SK-N-SH (cell line): ENCODE measurements around the gene FRAS1. TPM values are rescaled to one million over a fixed set of nuclear protein-coding genes. Genes with fewer than 3 reads are reported as not detected.

Source experiments
- CTCF ChIA-PET: fragments of 300-600, 350-600 bp; formaldehyde crosslinking; extraction: SDS; loops from one replicate; lab custom pipeline; 2021; lab: Yijun Ruan, JAX
- POLR2A ChIA-PET: fragments of 350-600 bp; sonication (Branson Sonifier 250); formaldehyde crosslinking; extraction: SDS; loops from one replicate; lab custom pipeline; 2020; ENCODE audit warnings: antibody characterized with exemption, inconsistent platforms; lab: Yijun Ruan, JAX
- DNase-seq: peaks from one replicate; pipeline ENCODE4 v3.0.0; 2012
- H2AFZ ChIP-seq: fragments of 200-600 bp; sonication (generic); 2 replicates; pipeline ENCODE4 v1.8.1; 2016; ENCODE audit warnings: antibody characterized with exemption, mild to moderate bottlenecking, low read depth
- H3F3A ChIP-seq: fragments of 200-600 bp; sonication (generic); replicated peaks from 2 replicates; pipeline ENCODE3; 2016; ENCODE audit warnings: antibody characterized with exemption, mild to moderate bottlenecking; ENCODE audit not compliant: insufficient read depth
- H3K27ac ChIP-seq, 2 experiments: fragments of 200-500 bp in 1 of 2; fragments of 200-600 bp in 1 of 2; sonication (Bioruptor generic) in 1 of 2; sonication (generic), shearing (Covaris generic) in 1 of 2; 2 replicates each; pipeline versions ENCODE4 v1.5.1 to v1.6.1; 2014 to 2016; ENCODE audit warnings: low read depth in 2 of 2, inconsistent platforms in 1 of 2, low read length in 1 of 2, mild to moderate bottlenecking in 1 of 2, mixed read lengths in 1 of 2
- H3K27me3 ChIP-seq: fragments of 200-600 bp; sonication (generic), shearing (Covaris generic); 2 replicates; pipeline ENCODE4 v1.6.1; 2016; ENCODE audit warnings: mixed run types; ENCODE audit not compliant: insufficient read depth
- H3K36me3 ChIP-seq, 2 experiments: fragments of 200-500 bp in 1 of 2; fragments of 200-600 bp in 1 of 2; sonication (Bioruptor generic) in 1 of 2; sonication (generic) in 1 of 2; replicated peaks in 1 of 2; 2 replicates each; pipeline versions ENCODE3 to v1.5.1; 2014 to 2016; ENCODE audit warnings: low read length in 1 of 2, mild to moderate bottlenecking in 1 of 2; ENCODE audit not compliant: insufficient read depth in 2 of 2, control insufficient read depth in 1 of 2
- H3K4me1 ChIP-seq, 2 experiments: fragments of 200-500 bp in 1 of 2; fragments of 200-600 bp in 1 of 2; sonication (Bioruptor generic) in 1 of 2; sonication (generic), shearing (Covaris generic) in 1 of 2; 2 replicates each; pipeline versions ENCODE4 v1.5.1 to v1.6.1; 2014 to 2016; ENCODE audit warnings: low read depth in 1 of 2, low read length in 1 of 2, mixed run types in 1 of 2; ENCODE audit not compliant: insufficient read depth in 2 of 2, control insufficient read depth in 1 of 2
- H3K4me2 ChIP-seq: fragments of 200-600 bp; sonication (generic), shearing (Covaris generic); 2 replicates; pipeline ENCODE4 v1.6.1; 2017; ENCODE audit warnings: mixed run types
- H3K4me3 ChIP-seq, 2 experiments: fragments of 200-500 bp in 1 of 2; fragments of 200-600 bp in 1 of 2; sonication (Bioruptor generic) in 1 of 2; sonication (generic), shearing (Covaris generic) in 1 of 2; 2 replicates each; pipeline versions ENCODE4 v1.5.1 to v1.8.1; 2014 to 2016; ENCODE audit warnings: low read depth in 2 of 2, inconsistent platforms in 1 of 2, low read length in 1 of 2, mild to moderate bottlenecking in 1 of 2, mixed read lengths in 1 of 2, moderate library complexity in 1 of 2
- H3K79me2 ChIP-seq: fragments of 200-600 bp; sonication (generic); 2 replicates; pipeline ENCODE4 v1.8.1; 2017; ENCODE audit warnings: mild to moderate bottlenecking; ENCODE audit not compliant: insufficient read depth
- H3K9ac ChIP-seq: fragments of 200-600 bp; sonication (generic); 2 replicates; pipeline ENCODE4 v1.6.1; 2017; ENCODE audit warnings: mixed run types
- H3K9me2 ChIP-seq: fragments of 200-600 bp; sonication (generic); 2 replicates; pipeline ENCODE4 v1.6.1; 2017; ENCODE audit warnings: mixed run types
- H3K9me3 ChIP-seq: fragments of 200-600 bp; sonication (generic); 2 replicates; pipeline ENCODE4 v1.6.1; 2017; ENCODE audit warnings: mixed run types, mild to moderate bottlenecking, moderate library complexity
- H4K20me1 ChIP-seq: fragments of 200-600 bp; sonication (generic); 2 replicates; pipeline ENCODE4 v1.6.1; 2017; ENCODE audit warnings: mild to moderate bottlenecking, mixed run types; ENCODE audit not compliant: insufficient read depth
- CHD2 ChIP-seq: fragments of 150-350 bp; IDR thresholded peaks from 2 replicates; pipeline ENCODE4 v1.6.1; 2018; ENCODE audit warnings: low read length; ENCODE audit not compliant: partially characterized antibody
- CTCF ChIP-seq: fragments of 200-600 bp; sonication (generic); IDR thresholded peaks from 2 replicates; pipeline ENCODE4 v1.6.1; 2017; ENCODE audit warnings: antibody characterized with exemption, mild to moderate bottlenecking, moderate library complexity
- EP300 ChIP-seq, 2 experiments: IDR thresholded peaks; 2 replicates each; pipeline versions ENCODE4 v1.4.0 to v1.6.1; 2012; ENCODE audit warnings: borderline replicate concordance in 1 of 2, low read depth in 1 of 2, low read length in 1 of 2
- IRF3 ChIP-seq: fragments of 150-350 bp; IDR thresholded peaks from 2 replicates; pipeline ENCODE4 v1.6.1; 2016; ENCODE audit warnings: mild to moderate bottlenecking, low read depth, low read length
- MXI1 ChIP-seq: IDR thresholded peaks from 2 replicates; pipeline ENCODE4 v1.6.1; 2012; ENCODE audit warnings: mild to moderate bottlenecking, low read depth, low read length, improper control_type of control experiment
- NRF1 ChIP-seq: IDR thresholded peaks from 2 replicates; pipeline ENCODE4 v1.6.1; 2012; ENCODE audit warnings: low read depth, mild to moderate bottlenecking, low read length
- PBX3 ChIP-seq: IDR thresholded peaks from 2 replicates; pipeline ENCODE4; 2012
- RAD21 ChIP-seq: IDR thresholded peaks from 2 replicates; pipeline ENCODE4 v1.6.1; 2012; ENCODE audit warnings: mild to moderate bottlenecking, low read length
- RXRA ChIP-seq: IDR thresholded peaks from 2 replicates; pipeline ENCODE4 v1.4.0; 2012; ENCODE audit warnings: low read depth, mild to moderate bottlenecking, borderline replicate concordance
- SIN3A ChIP-seq: IDR thresholded peaks from 2 replicates; pipeline ENCODE4 v1.6.1; 2012; ENCODE audit warnings: low read depth, mild to moderate bottlenecking, low read length, moderate library complexity, borderline replicate concordance
- SMC3 ChIP-seq: IDR thresholded peaks from 2 replicates; pipeline ENCODE4 v1.6.1; 2012; ENCODE audit warnings: low read depth, low read length, improper control_type of control experiment
- TCF12 ChIP-seq: IDR thresholded peaks from 2 replicates; pipeline ENCODE4 v1.4.0; 2012
- YY1 ChIP-seq: IDR thresholded peaks from 2 replicates; pipeline ENCODE4 v1.4.0; 2012; ENCODE audit warnings: low read depth, mild to moderate bottlenecking
- WGBS: methylation state at CpG from one replicate; pipeline ENCODE4 v1.1.6; 2017; ENCODE audit warnings: low lambda C conversion rate; 5-methylcytosine and 5-hydroxymethylcytosine counted together
- polyA plus RNA-seq, 3 experiments: library from polyadenylated mRNA; depleted of rRNA; stranded (reverse); fragments of >200 nt; gene quantifications; 2 replicates each; pipeline ENCODE4 v1.2.3, GENCODE V29; 2012
- TF ChIP-seq, protein P1 (sequence below): IDR thresholded peaks from 2 replicates; pipeline ENCODE4 v1.4.0; 2012; ENCODE audit warnings: low read depth, borderline replicate concordance

The FRAS1 gene
- polyA plus RNA-seq, 1 of the 3 experiments (the other 2 are of a cell fraction) = 8.3 TPM

DNA sequence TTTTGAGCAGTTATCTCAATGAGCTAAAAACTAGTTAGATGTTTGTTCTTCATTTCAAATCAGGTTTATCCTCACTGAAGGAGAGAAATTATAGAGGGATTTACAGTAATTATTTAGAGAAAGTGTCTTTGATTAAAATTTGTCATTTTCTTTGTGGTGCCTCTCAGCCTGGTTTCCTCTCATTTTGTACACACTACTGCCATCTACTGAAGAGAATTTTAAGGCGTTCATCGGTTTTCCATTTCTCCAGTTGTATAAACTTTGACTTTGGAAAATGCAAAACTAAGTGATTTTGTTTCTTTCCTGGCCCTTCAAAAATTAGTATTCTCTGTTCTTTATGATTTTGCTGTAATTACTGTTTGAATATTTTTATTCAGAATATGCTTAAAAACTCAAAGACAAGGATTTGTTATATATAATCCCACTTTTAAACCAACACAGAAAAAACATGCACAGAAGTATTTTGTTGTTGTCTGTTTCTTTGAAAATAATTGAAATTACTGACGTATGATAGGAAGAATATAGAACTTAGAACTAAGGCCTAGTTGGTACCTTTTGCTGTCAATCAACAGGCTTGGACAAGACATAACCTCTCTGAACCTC lies 460.0 kb downstream of the FRAS1 start:
- Histone ChIP-seq H3K27ac (no peak overlapping the region), H3K9ac (no peak overlapping the region), H3K36me3 (peaks cover 6 to 28% of the 10 kb centered on the region in 2 experiments), H4K20me1 (no peaks in the 10 kb centered on the region), H3F3A (peaks cover 10% of the 10 kb centered on the region), H2AFZ (no peak overlapping the region), H3K9me3 (no peaks in the 10 kb centered on the region), H3K4me2 (no peak overlapping the region), H3K4me3 (peak overlapping the region in 1 of 2 experiments; percentile 23; a peak in 1 of 4 replicates), H3K27me3 (no peaks in the 10 kb centered on the region), H3K9me2 (no peaks in the 10 kb centered on the region), H3K4me1 (no peaks in the 10 kb centered on the region; a peak in 2 of 4 replicates), H3K79me2 (no peaks in the 10 kb centered on the region)
- DNase-seq = peak; percentile 33
- WGBS = 11% methylated on average over 3 of the region's 3 CpGs
- CTCF ChIA-PET = interaction anchor here (0.6 to 6.4 kb wide), 19 partner anchors 9 to 608 kb away, joined by 3 to 77 read pairs (median 4); partner anchors contain the start of gene FRAS1
- POLR2A ChIA-PET = no interaction called here
- TF ChIP-seq CTCF (peak; percentile 86), TCF12 (0 out of 2 replicates have a peak, but pooled peaks have one; percentile 5), SMC3 (peak; percentile 71), PBX3 (no peak), EP300 (IDR thresholded peaks at IDR 0.05; ENCODE audit: borderline replicate concordance in 1 of 2, low read depth in 1 of 2, low read length in 1 of 2) (no peak), NRF1 (no peak), MXI1 (no peak), RAD21 (peak; percentile 90)
- TF ChIP-seq, protein P1, sequence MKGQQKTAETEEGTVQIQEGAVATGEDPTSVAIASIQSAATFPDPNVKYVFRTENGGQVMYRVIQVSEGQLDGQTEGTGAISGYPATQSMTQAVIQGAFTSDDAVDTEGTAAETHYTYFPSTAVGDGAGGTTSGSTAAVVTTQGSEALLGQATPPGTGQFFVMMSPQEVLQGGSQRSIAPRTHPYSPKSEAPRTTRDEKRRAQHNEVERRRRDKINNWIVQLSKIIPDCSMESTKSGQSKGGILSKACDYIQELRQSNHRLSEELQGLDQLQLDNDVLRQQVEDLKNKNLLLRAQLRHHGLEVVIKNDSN = no peak

DNA sequence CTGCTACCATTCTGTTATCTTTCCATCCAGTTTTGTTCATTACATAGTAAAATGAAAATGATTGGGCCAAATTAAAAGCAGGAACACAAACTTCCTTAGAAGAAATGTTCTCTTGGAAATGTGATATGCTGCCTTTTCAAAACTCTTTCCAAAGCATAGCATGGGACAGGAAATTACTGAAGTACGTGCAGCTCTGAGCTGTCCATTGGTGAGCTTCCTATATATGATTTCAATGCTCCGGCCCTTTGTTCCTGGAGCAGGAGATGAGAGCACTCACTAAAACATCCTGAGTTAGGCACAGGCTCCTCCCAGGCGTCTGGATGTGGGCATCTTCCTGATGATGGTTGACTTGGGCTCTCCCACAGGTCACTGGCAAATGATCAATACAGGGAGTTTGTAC lies 461.4 kb downstream of the FRAS1 start:
- no peak for TF ChIP-seq RXRA
- TF ChIP-seq YY1 = no peak
- TF ChIP-seq CHD2 = no peak
- TF ChIP-seq SIN3A = no peak
- TF ChIP-seq EP300 (IDR thresholded peaks at IDR 0.05; ENCODE audit: borderline replicate concordance in 1 of 2, low read depth in 1 of 2, low read length in 1 of 2) = no peak
- TF ChIP-seq MXI1 = no peak
- no peak for TF ChIP-seq IRF3
- TF ChIP-seq CTCF = no peak
- TF ChIP-seq, all 33 proteins: peak for 0
- ChIA-PET CTCF (interaction anchor here (0.7 to 6.4 kb wide), 8 partner anchors 8 to 560 kb away, joined by 3 to 77 read pairs (median 7); no protein-coding TSS in a partner anchor), POLR2A (no interaction called here)
- peaks cover 10% of the 10 kb centered on the region for H3F3A ChIP-seq
- H3K4me3 ChIP-seq = no peak overlapping the region
- H3K27me3 ChIP-seq = no peaks in the 10 kb centered on the region
- no peaks in the 10 kb centered on the region for H4K20me1 ChIP-seq
- WGBS = 46% methylated on average over 3 of the region's 3 CpGs
- H3K4me2 ChIP-seq = 0 out of 2 replicates have a peak overlapping the region, but pooled peaks have one; percentile 4
- H3K4me1 ChIP-seq = no peaks in the 10 kb centered on the region; a peak in 2 of 4 replicates
- no peaks in the 10 kb centered on the region for H3K9me2 ChIP-seq
- H3K27ac ChIP-seq = peak overlapping the region in 1 of 2 experiments; percentile 35; a peak in 2 of 4 replicates
- no peak for DNase-seq
- H3K9ac ChIP-seq = no peak overlapping the region
- H3K36me3 ChIP-seq = peaks cover 7 to 39% of the 10 kb centered on the region in 2 experiments
- H3K9me3 ChIP-seq = no peaks in the 10 kb centered on the region
- no peaks in the 10 kb centered on the region for H3K79me2 ChIP-seq
- H2AFZ ChIP-seq = peak overlapping the region; percentile 71; the same call in 1 of the 2 replicates
